Measurements from ENCODE around the gene CACNA1H. TPM values are rescaled to one million over a fixed set of nuclear protein-coding genes. Genes with fewer than 3 reads are reported as not detected.
"Not testable (repeated sequence)": the region's sequence is repeated elsewhere in the genome, so short reads cannot be mapped to it uniquely, and the experiment has no call there.

Gene CACNA1H
- total RNA-seq, 1 donor from 2014 or later, result 12.6 TPM

- DNase-seq, result not testable (repeated sequence)
Observed at GRCh38 chr16:1228227-1228626, 75.3 kb downstream of the CACNA1H start.

- DNase-seq, result not testable (repeated sequence)
Observed at GRCh38 chr16:1229476-1229875, 76.6 kb downstream of the CACNA1H start.

- not testable (repeated sequence) for DNase-seq
Observed at GRCh38 chr16:1230084-1230470, 77.2 kb downstream of the CACNA1H start, which contains the start of gene TPSB2. Gene TPSB2, minus strand, starts transcription at chr16:1230184. Its CDS starts 233 bp downstream, at chr16:1229951.

- DNase-seq, result not testable (repeated sequence)
Observed at GRCh38 chr16:1230471-1231212, 77.7 kb downstream of the CACNA1H start.

- not testable (repeated sequence) for DNase-seq
Observed at GRCh38 chr16:1231301-1231700, 78.4 kb downstream of the CACNA1H start.

- DNase-seq, result not testable (repeated sequence)
Observed at GRCh38 chr16:1232049-1232748, 79.3 kb downstream of the CACNA1H start.

GRCh38 chr16:1236659-1237058 is 83.8 kb downstream of the CACNA1H start:
- DNase-seq, result not testable (repeated sequence)

GRCh38 chr16:1237990-1238389 is 85.1 kb downstream of the CACNA1H start:
- no peak for DNase-seq

- not testable (repeated sequence) for DNase-seq
Observed at GRCh38 chr16:1238909-1239308, 86.0 kb downstream of the CACNA1H start.

GRCh38 chr16:1239575-1239974 is 86.7 kb downstream of the CACNA1H start:
- not testable (repeated sequence) for DNase-seq

- DNase-seq, result not testable (repeated sequence)
Observed at GRCh38 chr16:1240436-1240835, 87.5 kb downstream of the CACNA1H start, which contains the start of gene TPSAB1. Gene TPSAB1, plus strand, starts transcription at chr16:1240705. Its CDS starts 234 bp downstream, at chr16:1240939.

- not testable (repeated sequence) for DNase-seq
Observed at GRCh38 chr16:1241081-1241480, 88.2 kb downstream of the CACNA1H start.

- not testable (repeated sequence) for DNase-seq
Observed at GRCh38 chr16:1243363-1243762, 90.5 kb downstream of the CACNA1H start.

GRCh38 chr16:1243907-1244850 is 91.3 kb downstream of the CACNA1H start:
- not testable (repeated sequence) for DNase-seq

- DNase-seq, result no peak
Observed at GRCh38 chr16:1244881-1245280, 92.0 kb downstream of the CACNA1H start.

GRCh38 chr16:1245452-1246020 is 92.6 kb downstream of the CACNA1H start:
- no peak for DNase-seq

- DNase-seq, result not testable (repeated sequence)
Observed at GRCh38 chr16:1247903-1248537, 95.1 kb downstream of the CACNA1H start.

- not testable (repeated sequence) for DNase-seq
Observed at GRCh38 chr16:1249031-1249755, 96.3 kb downstream of the CACNA1H start.

- DNase-seq, result not testable (repeated sequence)
Observed at GRCh38 chr16:1253701-1254364, 100.9 kb downstream of the CACNA1H start.

GRCh38 chr16:1254821-1255220 is 101.9 kb downstream of the CACNA1H start:
- DNase-seq, result not testable (repeated sequence)
